IMR-90 (cell line): ENCODE results near the gene POTEM. TPM values are rescaled to one million over a fixed set of nuclear protein-coding genes. Genes with fewer than 3 reads are reported as not detected.
"Not testable (repeated sequence)": the region's sequence is repeated elsewhere in the genome, so short reads cannot be mapped to it uniquely, and the experiment has no call there.

Source experiments
- ATAC-seq: fragments of 200-7000 bp; cut with Tn5 transposase; 2 replicates; pipeline ENCODE4 v1.9.1; 2020; ENCODE audit warnings: low read depth, mild to moderate bottlenecking, moderate library complexity
- BruUV-seq: library from RNA; stranded (reverse); fragments of 400-500 nt; replicated peaks from 2 replicates; lab custom pipeline; 2021; lab: Mats Ljungman, UMichigan
- CTCF ChIA-PET: fragments of 300-600 bp; formaldehyde crosslinking; extraction: SDS; loops from one replicate; lab custom pipeline; 2021; ENCODE audit warnings: antibody characterized with exemption; lab: Yijun Ruan, JAX
- POLR2A ChIA-PET: fragments of 300-600 bp; sonication (Branson Sonifier 250); formaldehyde crosslinking; loops from one replicate; lab custom pipeline; 2022; ENCODE audit warnings: antibody characterized with exemption; ENCODE audit not compliant: unreplicated experiment; lab: Charles Lee
- DNase-seq: peaks from one replicate; pipeline ENCODE4 v3.0.0; 2013
- H2AFZ ChIP-seq: replicated peaks from 2 replicates; pipeline ENCODE3; 2013; ENCODE audit warnings: low read length, mild to moderate bottlenecking; ENCODE audit not compliant: poor library complexity
- H2AK5ac ChIP-seq: 2 replicates; pipeline ENCODE4 v1.6.1; 2013; ENCODE audit warnings: low read depth, low read length, inconsistent platforms
- H2AK9ac ChIP-seq: replicated peaks from 2 replicates; pipeline ENCODE3; 2013; ENCODE audit warnings: mild to moderate bottlenecking, low read depth, low read length, moderate library complexity; ENCODE audit not compliant: poor library complexity
- H2BK120ac ChIP-seq: 2 replicates; pipeline ENCODE4 v1.6.1; 2013; ENCODE audit warnings: low read depth, low read length, inconsistent platforms
- H2BK15ac ChIP-seq: 3 replicates; pipeline ENCODE4 v1.6.1; 2013; ENCODE audit warnings: low read depth, low read length, inconsistent platforms
- H2BK20ac ChIP-seq: 2 replicates; pipeline ENCODE4 v1.6.1; 2013; ENCODE audit warnings: low read depth, mild to moderate bottlenecking, inconsistent platforms, low read length, moderate library complexity
- H2BK5ac ChIP-seq: 2 replicates; pipeline ENCODE4 v1.6.1; 2013; ENCODE audit warnings: mild to moderate bottlenecking, low read depth, low read length, inconsistent platforms; ENCODE audit not compliant: poor library complexity, severe bottlenecking
- H3K14ac ChIP-seq: replicated peaks from 2 replicates; pipeline ENCODE4 v1.6.1; 2013; ENCODE audit warnings: low read depth, low read length, inconsistent platforms
- H3K18ac ChIP-seq: 2 replicates; pipeline ENCODE4 v1.6.1; 2013; ENCODE audit warnings: low read depth, low read length, control low read depth
- H3K23ac ChIP-seq: 2 replicates; pipeline ENCODE4 v1.6.1; 2013; ENCODE audit warnings: low read depth, low read length, inconsistent platforms
- H3K27ac ChIP-seq: 2 replicates; pipeline ENCODE4 v1.5.1; 2013; ENCODE audit warnings: mild to moderate bottlenecking, control low read depth, low read length; ENCODE audit not compliant: insufficient read depth
- H3K27me3 ChIP-seq: 2 replicates; pipeline ENCODE4 v1.6.1; 2013; ENCODE audit warnings: low read length; ENCODE audit not compliant: control insufficient read depth, insufficient read depth
- H3K36me3 ChIP-seq: 2 replicates; pipeline ENCODE4 v1.6.1; 2013; ENCODE audit warnings: low read length, mixed read lengths; ENCODE audit not compliant: control insufficient read depth, insufficient read depth
- H3K4ac ChIP-seq: 2 replicates; pipeline ENCODE4 v1.6.1; 2013; ENCODE audit warnings: low read depth, low read length, inconsistent platforms
- H3K4me1 ChIP-seq: 2 replicates; pipeline ENCODE4 v1.6.1; 2013; ENCODE audit warnings: low read length, mixed read lengths; ENCODE audit not compliant: control insufficient read depth, insufficient read depth
- H3K4me2 ChIP-seq: 2 replicates; pipeline ENCODE4 v1.6.1; 2013; ENCODE audit warnings: low read depth, mild to moderate bottlenecking, control low read depth, low read length, moderate library complexity
- H3K4me3 ChIP-seq: 2 replicates; pipeline ENCODE4 v1.5.1; 2013; ENCODE audit warnings: low read depth, mild to moderate bottlenecking, control low read depth, low read length, moderate library complexity; ENCODE audit not compliant: insufficient read depth
- H3K56ac ChIP-seq: 2 replicates; pipeline ENCODE4 v1.6.1; 2013; ENCODE audit warnings: low read length, inconsistent platforms; ENCODE audit not compliant: insufficient read depth; ENCODE audit errors: extremely low read depth
- H3K79me1 ChIP-seq, 2 experiments: 2 replicates each; pipeline ENCODE4 v1.6.1; 2013; ENCODE audit warnings: low read length in 2 of 2, inconsistent platforms in 1 of 2, low read depth in 1 of 2
- H3K9ac ChIP-seq: 2 replicates; pipeline ENCODE4 v1.6.1; 2013; ENCODE audit warnings: low read depth, low read length, control low read depth
- H3K9me1 ChIP-seq: 2 replicates; pipeline ENCODE4 v1.6.1; 2013; ENCODE audit warnings: low read length, inconsistent platforms; ENCODE audit not compliant: insufficient read depth
- H3K9me3 ChIP-seq: 2 replicates; pipeline ENCODE4 v1.6.1; 2013; ENCODE audit warnings: low read length; ENCODE audit not compliant: control insufficient read depth, insufficient read depth
- H4K20me1 ChIP-seq: 2 replicates; pipeline ENCODE4 v1.6.1; 2013; ENCODE audit warnings: low read length, inconsistent platforms; ENCODE audit not compliant: insufficient read depth
- H4K5ac ChIP-seq: 2 replicates; pipeline ENCODE4 v1.6.1; 2013; ENCODE audit warnings: mild to moderate bottlenecking, low read depth, low read length, control low read depth
- H4K8ac ChIP-seq, 2 experiments: 2 replicates each; pipeline ENCODE4 v1.6.1; 2013; ENCODE audit warnings: low read depth in 2 of 2, low read length in 2 of 2, control low read depth in 1 of 2, inconsistent platforms in 1 of 2
- H4K91ac ChIP-seq: 2 replicates; pipeline ENCODE4 v1.6.1; 2013; ENCODE audit warnings: low read depth, low read length, inconsistent platforms; ENCODE audit not compliant: insufficient read depth
- WGBS, 2 experiments: methylation state at CpG; one replicate each; pipeline versions ENCODE4 v1.1.5 to v1.1.7; 2013; ENCODE audit warnings: missing lambda C conversion rate in 2 of 2; ENCODE audit not compliant: insufficient read length in 1 of 2; ENCODE audit errors: extremely low coverage in 2 of 2; 5-methylcytosine and 5-hydroxymethylcytosine counted together
- dilution Hi-C: fragments of 300-500 bp; cut with HindIII; formaldehyde crosslinking; loops from one replicate; pipeline ENCODE4 v1.14.3; 2018; ENCODE audit warnings: low sequenced_read_pairs; ENCODE audit not compliant: unreplicated experiment
- in situ Hi-C: fragments of 300-500 bp; cut with MboI; formaldehyde crosslinking; loops from 3 replicates; pipeline ENCODE4 v1.14.3; 2019; ENCODE audit warnings: low sequenced_read_pairs, inconsistent platforms, mixed read lengths
- intact Hi-C: fragments of 100-400 bp; cut with micrococcal nuclease; formaldehyde crosslinking; loops from 2 replicates; pipeline ENCODE4 v1.10.0; 2022
- polyA plus RNA-seq, 3 experiments: library from polyadenylated mRNA; depleted of rRNA; stranded (reverse); fragments of >200 nt; gene quantifications; 2 replicates each; pipeline ENCODE4 v1.2.3, GENCODE V29; 2012; ENCODE audit warnings: low replicate concordance in 1 of 3
- total RNA-seq: library from RNA; depleted of rRNA; stranded (reverse); fragments of >200 nt; gene quantifications from 2 replicates; pipeline ENCODE4 v1.2.3, GENCODE V29; 2012

Gene POTEM
- total and polyA plus RNA-seq, 2 of the 4 experiments (the other 2 are of a cell fraction), result not detected

- H4K5ac ChIP-seq, H3K79me1 ChIP-seq, in situ Hi-C loops, H4K91ac ChIP-seq, H3K56ac ChIP-seq, H2AFZ ChIP-seq, H3K4me2 ChIP-seq, ATAC-seq, H3K4me1 ChIP-seq, H2BK5ac ChIP-seq, dilution Hi-C loops, H2BK15ac ChIP-seq, DNase-seq, H3K27me3 ChIP-seq, H3K23ac ChIP-seq, H2AK9ac ChIP-seq, H3K4me3 ChIP-seq, H3K27ac ChIP-seq, H4K20me1 ChIP-seq, H4K8ac ChIP-seq, CTCF ChIA-PET, H3K14ac ChIP-seq, H2BK20ac ChIP-seq, intact Hi-C loops, H3K36me3 ChIP-seq, H2BK120ac ChIP-seq, H3K9me3 ChIP-seq, H3K9me1 ChIP-seq, POLR2A ChIA-PET, H3K9ac ChIP-seq, H3K18ac ChIP-seq, BruUV-seq, H2AK5ac ChIP-seq, H3K4ac ChIP-seq: not testable (repeated sequence)
- WGBS, 2 experiments, result no CpG with 5 or more reads among the region's 9 CpGs
Observed at GRCh38 chr14:18936848-18937247, 30.4 kb upstream of the POTEM start.

GRCh38 chr14:18938733-18939132 lies 28.5 kb upstream of the POTEM start:
- CTCF ChIA-PET, H3K4me1 ChIP-seq, H2BK120ac ChIP-seq, BruUV-seq, H3K79me1 ChIP-seq, ATAC-seq, POLR2A ChIA-PET, H3K27ac ChIP-seq, H3K14ac ChIP-seq, H3K9ac ChIP-seq, H2BK15ac ChIP-seq, H2BK20ac ChIP-seq, H3K9me1 ChIP-seq, H3K23ac ChIP-seq, H2BK5ac ChIP-seq, H4K91ac ChIP-seq, H2AK9ac ChIP-seq, H3K9me3 ChIP-seq, H2AK5ac ChIP-seq, H3K18ac ChIP-seq, DNase-seq, H3K4me3 ChIP-seq, H4K5ac ChIP-seq, H3K4me2 ChIP-seq, intact Hi-C loops, H3K27me3 ChIP-seq, H3K36me3 ChIP-seq, H4K20me1 ChIP-seq, H3K4ac ChIP-seq, H2AFZ ChIP-seq, H3K56ac ChIP-seq, H4K8ac ChIP-seq, in situ Hi-C loops, dilution Hi-C loops: not testable (repeated sequence)
- no CpG with 5 or more reads among the region's 2 CpGs for WGBS, 2 experiments
